ENCODE results near the gene ADGRL1.

Gene ADGRL1

DNA sequence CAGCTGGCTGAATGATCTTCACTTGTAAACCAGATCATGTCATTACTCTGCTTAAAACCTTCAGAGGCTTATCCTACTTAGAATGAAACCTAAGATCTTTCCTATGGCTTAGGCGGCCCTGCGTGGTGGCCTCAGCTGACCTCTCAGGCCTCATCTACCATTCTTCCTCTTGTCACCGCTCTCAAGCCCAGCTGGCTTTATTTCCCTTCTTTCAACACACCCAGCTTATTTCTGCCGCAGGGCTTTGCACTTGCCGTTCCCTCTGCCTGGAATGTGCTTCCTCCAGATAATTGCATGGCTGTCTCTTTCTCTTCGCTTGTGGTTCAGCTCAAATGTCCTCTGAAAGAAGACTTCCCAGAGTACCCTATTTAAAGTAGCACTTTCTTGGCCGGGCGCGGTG is 66.0 kb downstream of the ADGRL1 start:
- DNase-seq (ENCODE audit: low read depth in 2 of 2) = no peak

DNA sequence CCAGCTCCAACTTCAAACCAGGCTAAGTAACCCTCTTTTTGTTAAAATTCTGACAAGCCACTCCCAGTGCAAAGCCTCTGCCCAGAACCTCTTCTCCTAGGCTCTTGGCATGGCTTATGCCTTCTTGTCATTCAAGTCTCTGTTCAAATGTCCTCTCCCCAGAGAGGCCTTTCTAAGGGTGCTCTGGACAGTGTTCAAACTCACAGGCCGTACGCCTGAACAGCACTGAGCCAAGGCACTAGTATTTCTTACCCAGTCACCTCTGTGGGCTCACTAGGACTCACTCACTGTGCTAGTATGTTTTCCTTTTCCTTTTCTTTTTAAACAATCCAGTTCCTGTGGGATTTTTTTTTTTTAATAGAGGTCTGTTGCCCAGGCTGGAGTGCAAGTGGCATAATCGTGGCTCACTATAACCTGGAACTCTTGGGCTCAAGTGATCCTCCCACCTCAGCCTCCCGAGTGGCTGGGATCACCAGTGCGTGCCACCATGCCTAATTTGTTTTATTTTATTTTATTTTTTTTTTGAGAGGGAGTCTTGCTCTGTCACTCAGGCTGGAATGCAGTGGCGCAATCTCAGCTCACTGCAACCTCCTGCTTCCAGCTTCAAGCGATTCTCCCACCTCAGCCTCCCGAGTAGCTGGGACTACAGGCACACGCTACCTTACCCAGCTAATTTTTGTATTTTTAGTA is 67.2 kb downstream of the ADGRL1 start:
- DNase-seq (ENCODE audit: low read depth in 2 of 2) = no peak

DNA sequence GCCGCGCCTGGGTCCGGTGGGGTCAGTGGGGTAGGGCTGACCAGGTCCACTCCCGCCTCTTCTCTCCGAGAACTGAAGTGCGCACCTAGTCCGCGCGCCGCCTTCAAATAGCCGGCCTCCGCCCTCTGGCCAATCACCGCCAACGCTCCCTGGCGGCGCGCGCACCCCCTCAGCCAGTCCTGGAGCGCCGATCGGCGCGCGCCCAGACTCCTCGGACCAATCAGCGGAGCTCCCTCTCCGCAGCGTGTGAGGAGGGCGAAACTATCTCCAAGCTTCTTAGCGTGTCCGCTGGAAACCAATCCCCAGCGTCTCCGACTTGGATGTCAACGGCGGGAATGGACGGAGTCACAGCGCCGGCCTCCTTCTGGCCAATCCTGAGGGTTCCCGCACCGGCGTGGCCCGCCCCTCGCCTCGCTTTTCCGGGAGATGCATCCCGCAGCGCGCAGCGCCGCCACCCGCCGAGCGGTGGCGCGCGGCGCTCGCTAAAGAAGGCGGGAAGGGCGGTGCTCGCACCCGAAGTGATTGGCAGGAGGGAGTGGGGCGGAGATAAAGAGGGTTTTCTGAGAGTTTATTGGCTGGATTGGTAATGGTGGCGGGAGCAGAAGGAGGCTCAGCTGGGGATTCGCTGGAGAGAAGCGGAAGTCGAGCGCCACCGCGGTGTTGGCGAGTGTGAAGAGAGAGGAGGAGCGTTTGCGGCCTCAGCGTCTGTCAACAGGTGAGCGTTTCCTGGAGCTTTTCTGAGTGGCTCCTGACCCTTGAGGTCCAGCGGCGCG is 69.3 kb downstream of the ADGRL1 start, which contains the start of gene ASF1B:
Gene ASF1B, minus strand, starts transcription at position 81 of the 773 bp plus-strand sequence. CDS start 133 bp downstream, outside the sequence.
- DNase-seq (ENCODE audit: low read depth in 2 of 2) = peak; percentile 95 to 97

DNA sequence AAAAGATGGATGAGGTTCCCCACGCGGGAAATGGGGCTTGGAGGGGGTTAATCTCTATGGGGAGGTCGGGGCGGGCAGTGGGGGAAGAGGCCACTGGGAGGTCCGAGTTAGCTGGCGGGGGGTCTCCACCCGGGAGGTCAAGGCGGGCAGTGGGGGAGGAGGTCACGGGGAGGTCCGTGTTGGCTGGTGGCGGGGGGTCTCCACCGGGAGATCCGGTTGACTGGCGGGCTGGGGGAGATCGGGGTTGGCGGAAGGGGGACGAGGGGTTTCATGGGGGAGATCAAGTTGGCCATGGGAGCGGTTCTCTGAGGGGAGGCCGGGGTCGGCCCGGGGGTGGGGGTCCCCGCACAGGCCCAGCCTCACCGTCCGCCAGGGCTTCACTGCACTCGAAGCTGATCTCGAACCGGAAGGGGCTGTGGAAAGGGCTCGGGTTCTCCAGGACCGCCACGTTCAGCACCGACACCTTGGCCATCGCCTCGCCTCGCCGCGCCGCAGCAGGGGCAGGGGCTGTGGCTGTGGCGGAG is 69.9 kb downstream of the ADGRL1 start:
- no peak for DNase-seq (ENCODE audit: low read depth in 2 of 2)

DNA sequence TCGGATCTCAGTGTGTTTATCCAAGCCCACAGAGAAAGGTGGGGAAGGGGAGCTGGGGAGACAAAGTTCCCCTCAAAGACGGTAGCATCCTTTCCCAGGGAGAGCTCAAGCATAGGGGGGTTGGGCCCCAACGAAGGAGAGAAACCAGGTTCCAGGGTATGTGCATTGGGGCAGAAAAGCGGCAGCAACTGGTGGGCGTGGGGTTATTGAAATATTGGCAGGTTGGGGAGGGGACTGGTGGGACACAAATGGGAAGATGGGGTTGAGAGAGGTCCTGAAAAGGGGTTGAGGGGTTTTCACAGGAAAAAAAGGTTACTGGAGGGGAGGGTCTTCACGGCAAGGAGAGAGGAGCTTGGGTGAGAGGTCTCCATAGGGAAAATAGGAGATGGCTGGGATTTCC is 70.6 kb downstream of the ADGRL1 start:
- DNase-seq (ENCODE audit: low read depth in 2 of 2) = no peak

DNA sequence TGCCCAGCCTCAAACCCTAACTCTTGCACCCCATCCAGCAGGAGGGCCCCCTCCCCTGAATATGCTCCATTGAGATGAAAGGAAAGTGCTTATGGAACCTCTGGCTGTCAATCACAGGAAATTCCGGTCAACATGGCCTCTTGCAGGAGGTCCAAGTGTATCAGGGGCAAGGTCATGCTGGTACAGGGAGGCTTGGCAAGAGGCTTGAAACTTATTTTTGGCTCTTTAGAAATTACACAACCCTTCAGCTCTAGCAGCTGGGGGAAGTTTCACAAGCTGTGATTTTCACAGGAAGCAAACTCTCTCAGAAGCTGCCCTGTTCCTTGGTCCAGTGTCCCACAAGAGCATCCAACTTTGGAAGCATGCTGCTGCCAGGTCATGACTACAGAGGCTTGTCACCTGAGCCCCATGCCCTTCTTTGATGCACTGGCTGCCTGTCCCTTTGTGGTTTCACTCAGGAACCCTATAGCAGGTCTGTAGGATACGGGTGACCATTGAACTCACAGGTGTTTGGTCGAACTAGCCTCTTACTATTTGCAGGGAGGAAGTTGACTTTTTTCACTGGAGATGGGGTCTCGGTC is 78.0 kb downstream of the ADGRL1 start:
- DNase-seq (ENCODE audit: low read depth in 2 of 2) = no peak

DNA sequence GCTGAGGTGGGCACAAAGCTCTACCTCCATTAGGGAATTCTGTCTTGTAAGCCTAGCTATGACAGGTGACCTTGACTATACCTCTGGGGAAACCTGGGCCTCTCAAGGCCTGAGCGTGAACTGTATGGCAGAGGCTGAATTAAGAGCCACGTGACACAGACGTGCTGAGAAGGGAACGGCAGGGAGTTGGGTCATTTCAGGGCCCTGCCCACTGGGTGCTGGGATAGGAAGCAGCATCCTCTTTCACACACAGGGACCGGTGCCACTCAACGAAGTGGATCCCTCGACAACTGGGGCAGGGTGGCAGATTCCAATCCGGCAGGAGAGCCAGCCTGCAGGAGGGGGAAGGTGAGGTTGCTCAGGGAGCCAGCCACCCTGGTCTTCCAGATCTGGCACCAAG is 78.8 kb downstream of the ADGRL1 start:
- no peak for DNase-seq (ENCODE audit: low read depth in 2 of 2)

DNA sequence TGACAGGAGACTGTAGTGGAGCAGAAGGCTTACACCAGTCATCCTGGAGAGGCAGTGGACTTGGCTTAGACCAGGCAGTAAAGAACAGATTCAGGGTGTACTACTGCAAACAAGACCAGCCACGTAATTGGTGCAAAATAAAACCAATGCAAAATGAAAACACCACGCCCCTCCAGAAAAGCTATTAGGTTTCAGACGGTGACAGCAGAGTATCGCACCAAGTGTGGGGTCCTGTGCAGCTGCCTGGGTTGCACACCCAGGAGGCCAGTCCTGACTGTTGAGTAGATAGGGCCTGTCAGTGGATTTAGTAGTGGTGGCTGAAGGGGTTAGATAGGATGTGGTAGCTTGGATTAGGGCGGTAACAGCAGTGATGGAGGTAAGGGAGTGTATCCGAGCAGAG is 83.0 kb downstream of the ADGRL1 start:
- no peak for DNase-seq (ENCODE audit: low read depth in 2 of 2)

DNA sequence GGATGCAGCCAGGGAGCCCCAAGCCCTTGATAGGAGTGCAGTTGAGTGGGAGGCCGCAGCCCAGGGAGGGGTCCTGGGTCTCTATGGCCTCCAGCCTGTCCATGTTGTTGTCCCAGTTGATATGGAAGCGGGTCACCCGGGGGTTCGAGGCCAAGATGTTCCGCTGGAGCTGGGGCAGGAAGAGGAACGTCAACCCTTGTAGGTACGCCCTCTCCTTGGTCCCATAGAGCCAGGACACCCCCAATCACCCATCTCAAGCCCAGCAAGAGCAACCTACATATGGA is 85.5 kb downstream of the ADGRL1 start:
- no peak for DNase-seq (ENCODE audit: low read depth in 2 of 2)

DNA sequence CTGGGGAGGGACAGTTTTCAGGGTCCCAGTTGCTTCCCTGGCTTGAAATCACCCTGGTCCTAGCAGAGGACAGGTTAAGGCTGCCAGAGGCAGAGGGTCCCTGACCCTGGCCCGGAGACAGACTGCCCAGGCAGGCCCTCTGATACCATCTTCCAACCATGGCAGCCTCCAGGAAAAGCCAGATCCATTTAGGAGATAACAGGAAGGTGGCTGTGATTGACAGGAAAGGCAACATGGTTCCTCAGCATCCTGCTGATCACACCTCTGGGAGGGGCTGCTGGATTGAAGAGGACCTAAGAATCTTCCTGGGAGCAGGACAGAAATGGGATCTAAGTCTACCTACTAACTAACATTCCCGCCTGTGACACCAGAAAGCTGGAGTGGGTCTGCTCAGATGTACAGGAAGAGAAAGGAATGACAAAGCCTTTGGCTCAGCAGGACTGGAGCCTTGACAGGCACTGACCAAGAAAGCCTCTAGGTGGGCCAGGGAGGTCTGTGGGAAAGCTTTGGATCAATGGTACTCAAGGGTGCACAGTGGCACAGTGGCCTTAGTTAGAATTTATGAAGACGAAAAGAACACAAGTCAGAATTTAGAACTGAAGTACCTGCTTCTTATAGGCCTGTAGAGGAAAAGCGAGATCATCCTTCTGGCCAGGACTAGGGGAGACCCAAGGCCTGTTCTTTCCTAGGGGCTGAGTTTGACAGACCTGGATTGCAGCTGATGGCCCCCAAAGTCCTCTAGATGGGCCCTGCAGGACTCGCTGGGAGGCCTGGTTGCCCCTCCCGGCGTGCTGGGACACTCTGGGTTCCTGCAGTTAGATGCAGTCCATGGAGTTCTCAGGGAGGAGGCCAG is 86.1 kb downstream of the ADGRL1 start:
- no peak for DNase-seq (ENCODE audit: low read depth in 2 of 2)

DNA sequence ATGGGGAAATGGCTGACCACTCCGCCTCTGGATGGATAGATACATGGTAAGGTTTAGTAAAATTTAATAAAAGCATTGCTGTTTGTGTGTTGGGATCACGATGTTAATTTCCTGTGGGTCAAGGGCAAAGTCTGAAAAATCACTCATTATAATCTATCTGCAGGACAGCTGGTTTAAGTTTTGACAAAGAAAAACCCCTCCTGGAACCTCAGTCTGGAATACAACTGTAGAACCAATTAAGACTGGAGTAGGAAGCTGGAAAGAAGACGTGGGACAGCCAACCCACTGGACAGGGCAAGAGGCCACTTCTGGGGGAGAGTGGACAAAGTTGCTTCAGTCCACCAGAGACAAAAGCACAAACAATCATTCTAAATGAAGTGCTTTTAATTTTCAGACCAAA is 86.8 kb downstream of the ADGRL1 start:
- DNase-seq (ENCODE audit: low read depth in 2 of 2) = no peak

DNA sequence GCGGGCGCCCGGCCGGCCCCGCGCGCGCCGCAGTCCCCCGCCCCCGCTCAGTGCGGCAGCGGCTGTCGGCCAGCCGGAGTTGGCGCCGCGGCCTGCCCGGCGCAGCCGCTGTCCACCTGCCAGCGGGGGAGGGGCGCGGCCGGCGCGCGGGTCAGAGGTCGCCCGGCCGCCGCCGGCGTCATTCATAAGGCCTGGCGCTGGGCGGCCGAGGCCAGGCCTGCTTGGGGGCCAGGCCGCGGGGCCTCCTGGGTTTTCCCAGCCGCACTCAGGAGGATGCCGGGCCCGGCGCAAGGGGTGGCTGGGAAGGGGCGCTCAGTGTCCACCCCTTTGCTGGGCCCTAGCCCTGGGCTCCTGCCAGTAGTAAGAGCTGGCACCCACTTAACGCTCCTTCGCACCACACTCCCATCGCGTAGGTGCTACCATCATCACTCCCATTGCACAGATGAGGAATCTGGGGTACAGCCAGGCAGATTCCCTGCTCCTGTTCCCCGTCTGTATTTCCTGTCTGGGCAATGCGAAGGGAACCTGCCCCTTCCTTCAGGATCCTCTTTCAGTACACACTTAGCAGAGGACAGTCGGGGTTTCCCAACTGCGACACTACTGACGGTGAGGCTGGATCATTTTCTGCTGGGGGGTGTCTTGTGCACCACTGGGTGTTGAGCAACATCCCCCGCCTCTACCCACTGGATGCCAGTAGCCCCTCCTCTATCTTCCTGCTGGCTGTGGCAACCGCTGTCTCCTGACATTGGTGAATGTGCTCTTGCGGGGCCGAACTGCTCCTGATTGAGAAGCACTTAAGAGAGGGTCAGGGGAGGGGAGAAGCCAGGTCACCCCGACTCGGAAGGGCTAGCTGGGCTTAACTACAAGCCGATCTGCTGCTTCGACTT is 87.6 kb downstream of the ADGRL1 start:
- peak in 1 of 2 donors; percentile 29 for DNase-seq (ENCODE audit: low read depth in 2 of 2)

DNA sequence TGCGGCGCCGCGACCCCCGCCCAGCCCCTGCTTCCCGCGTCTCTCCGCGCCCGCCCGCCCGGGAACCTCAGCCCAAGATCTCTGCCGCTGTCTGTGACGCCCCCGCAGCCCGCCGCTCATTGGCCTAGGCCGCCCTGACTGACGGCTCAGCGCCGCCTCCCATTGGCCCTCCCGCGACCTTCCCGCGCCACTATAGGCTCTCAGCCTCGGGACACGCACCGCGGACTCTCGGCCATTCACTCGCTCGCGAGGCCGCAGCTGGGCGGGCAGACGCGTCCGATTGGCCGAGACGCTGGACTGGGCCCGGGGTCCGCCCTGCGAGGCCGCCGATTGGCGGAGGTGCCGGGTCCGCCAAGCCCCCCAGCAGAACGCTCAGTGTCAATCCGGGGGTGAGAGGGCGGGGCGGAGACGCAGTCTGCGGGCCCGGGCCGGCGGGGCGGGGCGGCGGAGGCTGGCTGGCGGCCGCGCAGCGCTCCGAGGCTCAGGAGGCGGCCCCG is 88.3 kb downstream of the ADGRL1 start, which contains the start of gene PRKACA:
Gene PRKACA, minus strand, starts transcription at position 95 of the 497 bp plus-strand sequence. CDS start 215 bp downstream, outside the sequence.
- DNase-seq (ENCODE audit: low read depth in 2 of 2) = peak; percentile 96 to 99

DNA sequence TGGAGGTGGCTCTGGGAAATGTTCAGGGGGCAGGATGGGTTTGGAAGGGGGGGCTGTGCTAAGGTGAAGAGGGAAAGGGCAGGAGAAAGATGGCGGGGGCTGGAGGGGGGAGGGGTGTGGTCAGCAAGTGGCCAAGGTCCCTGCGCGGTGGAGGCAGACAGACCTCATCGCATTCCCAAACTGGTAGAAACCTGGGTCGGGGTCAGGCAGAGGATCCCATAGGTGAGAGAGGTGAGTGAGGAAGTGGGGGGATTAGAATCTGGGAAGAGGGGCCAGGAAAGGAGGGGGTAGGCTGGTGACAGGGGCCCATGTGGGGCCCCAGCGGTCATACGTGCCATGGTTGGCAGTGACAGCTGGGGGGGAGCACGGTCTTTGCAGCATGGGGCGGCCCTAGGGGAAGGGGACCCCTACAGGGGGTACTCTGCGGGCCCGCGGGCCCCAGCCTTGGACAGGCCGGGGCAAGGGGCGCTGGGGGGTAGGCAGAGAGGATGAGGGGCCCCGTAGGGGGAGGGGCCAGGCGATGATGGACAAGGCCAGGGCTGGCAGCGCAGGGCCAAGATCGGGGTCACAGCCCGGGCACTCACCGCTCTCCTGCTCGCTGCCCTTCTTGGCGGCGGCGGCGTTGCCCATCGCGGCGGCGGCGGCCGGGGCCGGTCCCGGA is 88.9 kb downstream of the ADGRL1 start:
- no peak for DNase-seq (ENCODE audit: low read depth in 2 of 2)

DNA sequence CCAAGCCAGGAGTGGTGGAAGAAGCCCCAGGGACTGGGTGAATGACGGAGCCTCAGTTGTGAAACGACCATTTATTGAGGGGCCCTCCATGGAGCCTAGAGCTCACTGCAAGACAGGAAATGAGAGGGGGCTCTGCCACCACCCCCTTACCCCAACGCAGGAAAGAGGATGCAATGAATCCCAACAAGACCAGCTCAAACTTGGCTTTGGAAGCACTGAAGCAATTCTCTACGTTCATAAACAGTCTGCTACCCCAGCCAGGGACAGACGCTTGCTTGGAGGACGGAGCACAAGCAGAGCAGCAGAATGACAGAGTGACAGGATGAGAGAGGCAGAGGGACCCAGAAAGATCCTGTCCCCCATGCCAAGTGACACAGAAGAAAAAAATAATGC is 89.4 kb downstream of the ADGRL1 start:
- DNase-seq (ENCODE audit: low read depth in 2 of 2) = no peak

DNA sequence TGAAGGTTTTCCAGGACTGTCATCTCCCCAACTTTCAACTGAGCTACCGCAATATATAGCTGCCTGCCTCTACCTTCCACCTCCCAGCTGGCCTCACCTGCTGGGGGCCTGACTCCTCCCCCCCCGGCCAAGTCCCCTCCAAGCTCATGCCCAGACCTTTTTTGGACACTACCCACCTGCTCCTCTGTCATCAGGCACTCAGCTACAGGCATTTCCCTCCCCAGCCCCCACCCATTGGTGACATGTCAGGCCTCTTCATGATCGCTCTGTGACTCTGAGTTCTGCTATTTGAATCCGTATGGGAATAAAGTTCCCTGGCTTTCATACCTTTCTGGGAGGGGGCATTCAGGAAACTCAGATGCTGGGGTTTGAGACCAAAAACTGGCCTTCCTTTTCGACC is 90.2 kb downstream of the ADGRL1 start:
- no peak for DNase-seq (ENCODE audit: low read depth in 2 of 2)

DNA sequence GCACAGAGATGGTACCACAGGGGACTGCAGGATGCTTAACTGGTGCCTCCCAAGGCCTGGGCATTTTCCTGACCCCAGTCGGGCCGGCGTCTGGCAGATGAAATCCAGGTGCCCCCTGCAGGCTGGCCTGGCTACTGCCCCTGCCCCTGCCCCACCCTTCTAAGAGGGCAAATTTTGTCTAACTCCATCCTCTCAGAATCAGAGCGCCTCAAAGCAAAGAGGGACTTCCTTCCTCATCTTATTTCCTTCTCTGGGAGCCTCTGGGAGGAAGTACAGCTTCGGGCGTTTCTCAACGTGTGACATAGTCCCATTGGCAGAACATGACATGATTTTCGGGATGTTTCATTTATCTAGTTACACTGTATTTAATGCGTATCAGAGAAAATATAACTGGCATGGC is 91.1 kb downstream of the ADGRL1 start:
- peak in 1 of 2 donors; percentile 26 for DNase-seq (ENCODE audit: low read depth in 2 of 2)

DNA sequence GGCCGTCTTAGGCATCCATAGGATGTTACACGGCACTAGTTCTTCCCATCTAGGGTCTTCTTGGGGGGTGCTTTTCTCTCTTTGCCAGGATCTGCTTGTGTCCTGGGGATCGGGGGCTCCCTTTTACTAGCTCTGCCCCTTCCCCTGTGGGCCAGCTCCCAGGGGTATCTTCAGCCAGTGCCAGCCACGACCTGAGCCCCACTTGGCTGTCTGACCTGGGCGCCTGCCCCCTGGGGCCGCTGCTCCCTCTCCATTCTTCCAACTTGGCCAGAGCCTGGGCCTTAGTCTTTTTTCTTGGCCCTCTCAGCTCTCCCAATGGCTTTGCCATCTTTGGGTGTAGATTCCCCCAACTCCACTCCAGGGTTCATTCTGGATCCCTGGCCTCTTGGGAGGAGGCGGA is 91.5 kb downstream of the ADGRL1 start:
- DNase-seq (ENCODE audit: low read depth in 2 of 2) = no peak

DNA sequence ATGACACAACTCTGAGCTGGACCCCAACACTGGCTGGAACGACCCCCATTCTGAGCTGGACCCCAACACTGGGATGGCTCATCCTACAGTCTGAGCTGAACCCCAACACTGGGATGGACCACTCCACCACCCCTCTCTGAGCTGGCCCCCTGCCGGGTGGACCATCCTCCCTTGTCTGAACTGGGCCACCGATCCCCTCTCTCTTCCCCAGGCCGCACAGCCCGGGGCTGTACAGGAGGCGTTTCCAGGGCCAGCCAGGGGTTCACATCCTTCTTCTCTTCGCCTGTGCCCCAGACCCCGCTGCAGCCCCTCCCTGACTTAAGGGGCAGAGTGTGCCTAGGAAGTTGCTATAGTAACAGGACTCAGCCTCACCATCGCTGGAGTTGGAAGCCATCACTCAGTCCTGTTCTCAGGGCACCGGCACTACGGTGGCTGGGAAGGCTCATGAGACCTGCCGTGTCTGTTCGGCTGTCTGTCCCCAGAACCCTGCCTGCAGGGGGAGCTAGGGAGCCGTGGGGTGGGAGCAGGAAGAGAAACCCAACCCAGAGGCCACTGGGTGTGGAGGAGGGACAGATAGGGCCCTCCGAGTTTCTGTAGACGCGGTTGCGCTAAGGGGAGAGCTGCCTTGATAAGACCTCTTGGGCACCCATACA is 92.1 kb downstream of the ADGRL1 start:
- DNase-seq (ENCODE audit: low read depth in 2 of 2) = no peak

All from stimulated activated CD8-positive, alpha-beta memory T cell treated with anti-CD3 and anti-CD28 coated beads, Interleukin-7, amount 100 ng/mL, for 4 hours (primary cell).